ENCODE measurements around the gene U2AF1.
"Not testable (repeated sequence)": the region's sequence is repeated elsewhere in the genome, so short reads cannot be mapped to it uniquely, and the experiment has no call there.

U2AF1 gene

DNA sequence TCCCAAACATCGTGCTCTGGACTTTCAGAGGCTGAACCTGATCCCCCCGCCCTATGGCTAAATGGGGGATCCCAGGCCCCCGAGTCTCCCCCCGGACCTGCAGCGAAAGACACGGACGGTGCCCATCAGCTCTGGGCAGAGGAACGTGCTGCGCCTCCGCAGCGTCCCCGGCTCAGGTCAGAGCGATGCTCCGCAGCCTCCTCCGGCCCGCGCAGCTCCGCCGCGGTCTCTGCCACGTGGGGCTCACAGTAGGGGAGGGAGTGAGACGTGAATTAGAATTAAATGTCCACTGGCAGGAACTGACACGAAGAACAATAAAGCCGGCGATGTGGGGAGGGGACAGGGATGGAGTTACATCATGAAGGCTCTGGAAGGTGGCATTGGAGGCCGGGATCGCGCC, 30.7 kb downstream of the U2AF1 start:
- not testable (repeated sequence) for H3K9me3 ChIP-seq (ENCODE audit: control insufficient read depth in 1 of 2, low read length in 2 of 2); H3K9ac ChIP-seq (ENCODE audit: low read depth in 1 of 2, low read length in 2 of 2); H3K4me1 ChIP-seq (ENCODE audit: control insufficient read depth in 1 of 2, insufficient read depth in 2 of 2, low read length in 2 of 2); H3K27ac ChIP-seq (ENCODE audit: low read depth, low read length); H3K27me3 ChIP-seq (ENCODE audit: control insufficient read depth in 1 of 2, insufficient read depth in 2 of 2, low read length in 2 of 2); H3K36me3 ChIP-seq (ENCODE audit: control insufficient read depth in 1 of 2, insufficient read depth in 2 of 2, low read length in 2 of 2); H3K4me3 ChIP-seq (ENCODE audit: low read depth in 1 of 2, low read length in 2 of 2)

DNA sequence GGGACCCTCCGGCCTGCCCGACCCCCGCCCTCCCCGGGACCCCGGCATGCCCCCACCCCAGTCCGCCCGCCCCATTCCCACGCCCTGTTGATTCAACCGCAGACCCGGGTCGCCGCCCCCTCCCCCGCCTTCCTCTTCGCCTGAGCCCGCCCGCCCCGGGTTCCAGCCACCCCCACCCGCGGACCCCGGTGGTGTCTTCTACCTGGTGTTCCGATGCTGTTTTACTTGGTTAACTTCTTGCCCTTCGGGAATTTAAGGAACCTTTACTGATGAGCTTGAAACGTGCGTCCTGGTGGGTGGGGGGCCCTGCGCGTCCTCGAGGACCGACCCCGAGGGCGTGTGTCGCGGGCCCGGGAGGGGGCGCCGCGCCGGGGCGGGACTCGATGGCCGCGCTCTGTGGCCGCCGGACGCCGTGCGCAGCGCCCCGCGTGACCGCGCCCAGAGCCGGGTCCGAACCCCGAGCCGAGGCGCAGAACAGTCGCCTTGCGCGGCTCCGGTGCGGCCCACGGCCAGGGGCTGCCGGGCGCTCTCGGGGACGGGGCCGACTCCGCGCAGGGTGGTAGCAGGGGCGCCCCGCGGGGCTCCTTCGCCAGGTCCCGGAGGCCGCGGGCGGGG, 31.2 kb downstream of the U2AF1 start:
- not testable (repeated sequence) for H3K36me3 ChIP-seq (ENCODE audit: control insufficient read depth in 1 of 2, insufficient read depth in 2 of 2, low read length in 2 of 2); H3K4me1 ChIP-seq (ENCODE audit: control insufficient read depth in 1 of 2, insufficient read depth in 2 of 2, low read length in 2 of 2)

DNA sequence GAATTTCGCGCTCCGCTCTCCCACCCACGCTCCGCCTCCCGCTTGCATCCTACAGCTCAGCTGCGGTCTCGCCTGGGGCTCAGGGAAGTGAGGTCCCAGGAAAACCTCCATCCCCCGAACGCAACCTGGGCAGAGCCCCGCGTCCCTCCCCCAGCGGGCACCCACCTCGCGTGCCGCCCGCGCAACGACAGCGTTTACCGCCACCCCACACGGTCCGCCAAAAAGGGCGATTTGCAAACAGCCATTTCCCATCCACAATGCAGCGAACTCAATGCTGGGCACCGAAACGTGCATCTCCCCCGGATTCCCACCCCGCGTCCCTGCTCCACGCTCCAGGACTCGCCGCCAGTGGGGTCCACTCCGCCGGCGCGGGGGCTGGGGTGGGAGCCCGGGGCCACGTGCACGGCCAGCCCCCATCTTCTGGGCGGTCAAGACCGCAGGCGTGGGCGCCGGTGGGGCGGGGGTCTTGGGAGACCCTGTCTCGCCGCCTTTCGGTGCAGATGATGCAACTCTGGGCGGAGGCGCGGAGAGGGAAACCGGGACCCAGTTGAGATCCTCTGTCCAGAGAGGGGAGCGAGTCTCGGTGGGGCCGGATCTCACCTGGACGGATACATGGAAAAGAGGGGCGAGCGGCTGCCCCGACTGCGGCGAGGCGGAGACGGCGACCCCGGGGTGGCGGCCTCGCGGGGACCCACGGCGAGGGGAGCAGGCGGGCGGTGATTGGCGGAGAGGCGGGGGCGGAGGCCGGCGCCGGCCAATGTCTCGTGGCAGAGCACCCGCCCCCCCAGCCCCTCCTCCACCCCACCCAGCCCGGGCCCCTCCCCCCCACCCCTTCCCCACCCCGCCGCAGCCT, 32.0 kb downstream of the U2AF1 start, which contains the start of gene CBS:
TSS of gene CBS (minus strand) at position 666 of the 853 bp plus-strand sequence. CDS start 3,642 bp downstream, outside the sequence.
- not testable (repeated sequence) for H3K4me3 ChIP-seq (ENCODE audit: low read depth in 1 of 2, low read length in 2 of 2); H3K9ac ChIP-seq (ENCODE audit: low read depth in 1 of 2, low read length in 2 of 2); H3K9me3 ChIP-seq (ENCODE audit: control insufficient read depth in 1 of 2, low read length in 2 of 2); H3K4me1 ChIP-seq (ENCODE audit: control insufficient read depth in 1 of 2, insufficient read depth in 2 of 2, low read length in 2 of 2); H3K27ac ChIP-seq (ENCODE audit: low read depth, low read length); H3K27me3 ChIP-seq (ENCODE audit: control insufficient read depth in 1 of 2, insufficient read depth in 2 of 2, low read length in 2 of 2); H3K36me3 ChIP-seq (ENCODE audit: control insufficient read depth in 1 of 2, insufficient read depth in 2 of 2, low read length in 2 of 2)

More for the DNA sequence above, 31.2 kb downstream of the U2AF1 start:
- H3K27me3 ChIP-seq (ENCODE audit: control insufficient read depth in 1 of 2, insufficient read depth in 2 of 2, low read length in 2 of 2); H3K27ac ChIP-seq (ENCODE audit: low read depth, low read length); H3K9ac ChIP-seq (ENCODE audit: low read depth in 1 of 2, low read length in 2 of 2); H3K4me3 ChIP-seq (ENCODE audit: low read depth in 1 of 2, low read length in 2 of 2); H3K9me3 ChIP-seq (ENCODE audit: control insufficient read depth in 1 of 2, low read length in 2 of 2): not testable (repeated sequence)

DNA sequence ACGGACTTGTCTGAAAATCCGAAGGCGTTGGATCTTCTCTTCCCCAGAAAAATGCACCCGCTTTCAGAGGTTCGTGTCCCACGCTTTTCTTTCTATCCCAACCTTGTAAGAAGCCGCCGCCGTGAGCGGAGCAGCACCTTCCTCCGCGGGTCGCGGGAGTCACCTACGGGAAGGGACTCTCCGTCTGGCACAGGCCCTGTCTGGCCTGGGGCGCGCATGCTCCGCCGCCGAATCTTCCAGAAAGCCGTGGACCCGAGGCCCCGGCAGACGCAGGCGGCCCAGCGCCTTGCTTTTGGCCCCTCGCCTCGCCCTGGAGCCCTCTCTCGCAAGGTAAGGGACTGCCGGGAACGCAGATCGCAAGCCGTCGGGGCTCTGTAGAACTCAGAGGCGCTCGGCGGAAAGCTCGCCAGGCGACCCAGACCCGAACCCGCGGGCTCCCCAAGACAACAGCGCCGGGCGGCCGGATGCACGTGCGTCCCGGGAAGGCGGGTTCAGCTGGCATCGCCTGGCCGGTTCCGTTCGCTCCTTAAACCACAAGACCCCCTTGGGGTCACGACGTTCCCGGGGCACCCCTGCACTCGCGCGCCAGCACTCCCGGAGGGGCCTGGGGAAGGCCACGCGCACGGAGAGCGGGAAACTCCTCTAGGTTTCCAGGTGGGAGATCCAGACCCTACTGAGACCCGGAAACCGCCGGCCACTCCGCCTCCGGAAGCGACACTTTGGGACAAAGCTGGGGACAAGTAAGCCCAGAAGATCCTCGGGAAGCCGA, 32.8 kb downstream of the U2AF1 start:
- H3K36me3 ChIP-seq (ENCODE audit: control insufficient read depth in 1 of 2, insufficient read depth in 2 of 2, low read length in 2 of 2); H3K27me3 ChIP-seq (ENCODE audit: control insufficient read depth in 1 of 2, insufficient read depth in 2 of 2, low read length in 2 of 2); H3K9ac ChIP-seq (ENCODE audit: low read depth in 1 of 2, low read length in 2 of 2); H3K4me3 ChIP-seq (ENCODE audit: low read depth in 1 of 2, low read length in 2 of 2); H3K9me3 ChIP-seq (ENCODE audit: control insufficient read depth in 1 of 2, low read length in 2 of 2); H3K27ac ChIP-seq (ENCODE audit: low read depth, low read length); H3K4me1 ChIP-seq (ENCODE audit: control insufficient read depth in 1 of 2, insufficient read depth in 2 of 2, low read length in 2 of 2): not testable (repeated sequence)

DNA sequence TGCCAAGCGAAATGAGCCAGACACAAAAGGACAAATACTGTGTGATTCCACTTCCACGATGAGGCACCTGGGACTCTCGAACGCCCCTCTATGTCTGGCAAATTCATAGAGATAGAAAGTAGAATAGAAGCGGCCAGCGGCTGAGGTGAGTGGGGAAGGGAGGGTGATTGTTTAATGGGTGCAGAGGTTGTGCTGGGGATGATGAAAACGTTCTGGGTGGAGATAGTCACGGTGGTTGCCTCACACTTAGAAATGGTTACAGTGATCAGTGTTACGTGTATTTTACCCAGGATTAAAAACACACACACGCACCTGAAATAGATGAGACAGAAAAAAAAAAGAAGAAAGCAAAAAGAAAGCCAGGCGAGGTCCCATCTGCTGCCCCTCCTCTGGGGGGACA, 34.6 kb downstream of the U2AF1 start:
- not testable (repeated sequence) for H3K9ac ChIP-seq (ENCODE audit: low read depth in 1 of 2, low read length in 2 of 2); H3K36me3 ChIP-seq (ENCODE audit: control insufficient read depth in 1 of 2, insufficient read depth in 2 of 2, low read length in 2 of 2); H3K27ac ChIP-seq (ENCODE audit: low read depth, low read length); H3K9me3 ChIP-seq (ENCODE audit: control insufficient read depth in 1 of 2, low read length in 2 of 2); H3K27me3 ChIP-seq (ENCODE audit: control insufficient read depth in 1 of 2, insufficient read depth in 2 of 2, low read length in 2 of 2); H3K4me3 ChIP-seq (ENCODE audit: low read depth in 1 of 2, low read length in 2 of 2); H3K4me1 ChIP-seq (ENCODE audit: control insufficient read depth in 1 of 2, insufficient read depth in 2 of 2, low read length in 2 of 2)

DNA sequence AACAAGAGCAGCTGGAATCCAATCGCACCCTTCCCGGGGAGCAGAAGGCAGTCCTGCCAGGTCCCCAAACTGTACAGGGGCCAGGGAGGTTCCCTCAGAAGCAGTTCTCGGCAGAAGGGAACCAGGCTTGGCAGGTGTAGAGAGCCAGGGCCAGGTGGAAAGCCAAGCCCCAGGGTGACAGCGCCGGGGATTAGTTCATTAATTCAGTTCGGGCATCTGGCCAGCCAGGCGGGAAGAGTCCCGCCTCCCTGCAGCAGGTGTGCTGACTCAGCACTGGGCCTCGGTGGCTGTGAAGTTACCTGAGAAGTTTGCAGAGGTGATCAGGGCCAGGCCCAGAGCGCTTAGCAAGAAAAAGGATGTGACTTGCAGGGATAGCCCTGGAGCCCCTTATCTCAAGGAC, 37.7 kb downstream of the U2AF1 start:
- not testable (repeated sequence) for H3K4me1 ChIP-seq (ENCODE audit: control insufficient read depth in 1 of 2, insufficient read depth in 2 of 2, low read length in 2 of 2); H3K9ac ChIP-seq (ENCODE audit: low read depth in 1 of 2, low read length in 2 of 2); H3K4me3 ChIP-seq (ENCODE audit: low read depth in 1 of 2, low read length in 2 of 2); H3K27me3 ChIP-seq (ENCODE audit: control insufficient read depth in 1 of 2, insufficient read depth in 2 of 2, low read length in 2 of 2); H3K36me3 ChIP-seq (ENCODE audit: control insufficient read depth in 1 of 2, insufficient read depth in 2 of 2, low read length in 2 of 2); H3K9me3 ChIP-seq (ENCODE audit: control insufficient read depth in 1 of 2, low read length in 2 of 2); H3K27ac ChIP-seq (ENCODE audit: low read depth, low read length)

DNA sequence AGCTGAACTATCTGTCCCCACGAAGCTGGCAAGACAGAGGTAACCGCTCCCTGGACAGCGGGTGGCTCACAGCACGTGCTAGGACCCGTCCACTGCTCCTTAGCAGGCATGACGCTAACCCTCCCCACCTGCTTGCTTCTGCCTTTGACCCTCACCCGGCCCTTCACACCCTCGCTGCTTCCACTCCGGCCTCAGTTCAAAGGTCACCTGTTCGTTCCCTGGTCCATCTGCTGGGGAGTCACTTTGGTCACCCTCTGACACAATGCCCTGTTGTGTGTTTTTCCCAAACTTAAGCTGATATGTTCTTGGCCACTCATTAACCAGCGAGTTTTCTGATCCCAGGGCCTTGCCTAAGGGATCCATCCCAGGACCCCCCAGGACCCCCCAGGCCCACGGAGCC, 39.3 kb downstream of the U2AF1 start:
- H3K27me3 ChIP-seq (ENCODE audit: control insufficient read depth in 1 of 2, insufficient read depth in 2 of 2, low read length in 2 of 2); H3K36me3 ChIP-seq (ENCODE audit: control insufficient read depth in 1 of 2, insufficient read depth in 2 of 2, low read length in 2 of 2); H3K4me3 ChIP-seq (ENCODE audit: low read depth in 1 of 2, low read length in 2 of 2); H3K9ac ChIP-seq (ENCODE audit: low read depth in 1 of 2, low read length in 2 of 2); H3K9me3 ChIP-seq (ENCODE audit: control insufficient read depth in 1 of 2, low read length in 2 of 2); H3K4me1 ChIP-seq (ENCODE audit: control insufficient read depth in 1 of 2, insufficient read depth in 2 of 2, low read length in 2 of 2); H3K27ac ChIP-seq (ENCODE audit: low read depth, low read length): not testable (repeated sequence)

DNA sequence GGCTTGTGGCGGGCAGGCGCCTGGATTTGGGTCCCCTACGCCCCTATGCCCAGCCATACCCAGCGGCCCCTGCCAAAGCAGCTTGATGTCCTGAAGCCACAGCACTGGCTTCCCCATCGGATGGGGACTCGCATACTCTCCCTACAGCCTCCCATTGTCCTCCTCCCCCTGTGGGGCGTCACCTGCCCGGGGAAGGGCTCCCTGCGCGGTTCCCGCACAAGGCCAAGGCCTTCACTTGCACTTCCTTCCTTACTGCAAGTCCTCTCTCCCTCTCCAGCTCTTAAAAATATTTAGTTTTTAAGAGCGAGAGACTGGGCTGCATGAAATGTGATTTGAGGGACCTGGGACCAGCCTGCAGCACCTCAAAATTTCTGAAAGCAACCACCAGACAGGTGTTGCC, 40.7 kb downstream of the U2AF1 start:
- H3K27ac ChIP-seq (ENCODE audit: low read depth, low read length); H3K9ac ChIP-seq (ENCODE audit: low read depth in 1 of 2, low read length in 2 of 2); H3K4me3 ChIP-seq (ENCODE audit: low read depth in 1 of 2, low read length in 2 of 2); H3K4me1 ChIP-seq (ENCODE audit: control insufficient read depth in 1 of 2, insufficient read depth in 2 of 2, low read length in 2 of 2); H3K36me3 ChIP-seq (ENCODE audit: control insufficient read depth in 1 of 2, insufficient read depth in 2 of 2, low read length in 2 of 2); H3K9me3 ChIP-seq (ENCODE audit: control insufficient read depth in 1 of 2, low read length in 2 of 2); H3K27me3 ChIP-seq (ENCODE audit: control insufficient read depth in 1 of 2, insufficient read depth in 2 of 2, low read length in 2 of 2): not testable (repeated sequence)

DNA sequence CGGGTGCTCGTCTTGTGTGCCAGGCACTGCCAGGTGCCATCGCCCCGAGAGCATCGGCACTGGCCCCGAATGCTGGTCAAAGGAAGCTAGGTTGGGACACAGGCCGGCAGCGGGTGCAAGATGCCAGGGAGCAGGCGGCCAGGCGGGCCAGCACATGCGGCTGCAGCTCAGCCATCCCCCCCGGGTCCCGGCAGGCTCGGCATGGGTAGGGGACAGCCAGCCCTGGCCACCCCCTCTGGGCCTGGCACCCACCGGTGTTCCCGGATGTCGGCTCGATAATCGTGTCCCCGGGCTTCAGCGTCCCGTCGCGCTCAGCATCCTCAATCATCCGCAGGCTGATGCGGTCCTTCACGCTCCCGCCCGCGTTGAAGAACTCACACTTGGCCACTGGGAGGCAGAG, 41.4 kb downstream of the U2AF1 start:
- not testable (repeated sequence) for H3K9ac ChIP-seq (ENCODE audit: low read depth in 1 of 2, low read length in 2 of 2); H3K9me3 ChIP-seq (ENCODE audit: control insufficient read depth in 1 of 2, low read length in 2 of 2); H3K36me3 ChIP-seq (ENCODE audit: control insufficient read depth in 1 of 2, insufficient read depth in 2 of 2, low read length in 2 of 2); H3K4me1 ChIP-seq (ENCODE audit: control insufficient read depth in 1 of 2, insufficient read depth in 2 of 2, low read length in 2 of 2); H3K27me3 ChIP-seq (ENCODE audit: control insufficient read depth in 1 of 2, insufficient read depth in 2 of 2, low read length in 2 of 2); H3K27ac ChIP-seq (ENCODE audit: low read depth, low read length); H3K4me3 ChIP-seq (ENCODE audit: low read depth in 1 of 2, low read length in 2 of 2)

DNA sequence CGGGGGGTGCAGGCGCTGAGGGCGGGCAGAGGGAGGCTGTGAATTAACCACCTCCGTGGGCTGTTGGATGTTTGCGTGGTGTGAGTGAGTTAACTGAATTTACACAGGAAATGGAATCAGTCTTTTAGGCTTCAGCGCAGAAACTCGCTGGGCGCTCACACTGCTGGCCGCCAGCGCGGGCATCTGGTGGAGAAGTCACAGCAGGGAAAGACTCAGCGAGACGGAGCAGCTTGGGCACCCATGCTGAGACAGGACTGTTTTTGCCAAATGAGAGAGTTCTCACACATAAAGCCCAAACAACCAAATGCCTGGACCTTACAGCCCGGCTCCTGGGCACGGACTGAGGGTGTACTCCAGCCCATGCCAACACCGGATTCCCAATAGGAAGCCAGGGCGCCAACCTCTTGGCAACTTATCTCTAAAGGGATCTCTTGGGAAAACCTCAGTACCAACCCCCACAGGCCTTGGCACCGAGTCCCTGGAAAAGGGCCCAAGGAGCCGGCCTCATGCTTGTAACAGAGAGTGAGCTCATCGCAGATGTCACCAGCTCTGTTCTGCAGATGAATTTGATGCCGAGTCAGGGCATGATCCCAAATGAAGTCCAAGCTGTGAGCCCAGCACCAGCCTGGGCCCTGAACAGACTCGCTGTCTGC, 43.0 kb downstream of the U2AF1 start:
- H3K9me3 ChIP-seq (ENCODE audit: control insufficient read depth in 1 of 2, low read length in 2 of 2); H3K27ac ChIP-seq (ENCODE audit: low read depth, low read length); H3K4me1 ChIP-seq (ENCODE audit: control insufficient read depth in 1 of 2, insufficient read depth in 2 of 2, low read length in 2 of 2); H3K4me3 ChIP-seq (ENCODE audit: low read depth in 1 of 2, low read length in 2 of 2); H3K27me3 ChIP-seq (ENCODE audit: control insufficient read depth in 1 of 2, insufficient read depth in 2 of 2, low read length in 2 of 2); H3K36me3 ChIP-seq (ENCODE audit: control insufficient read depth in 1 of 2, insufficient read depth in 2 of 2, low read length in 2 of 2); H3K9ac ChIP-seq (ENCODE audit: low read depth in 1 of 2, low read length in 2 of 2): not testable (repeated sequence)
